H9 (cell line): ENCODE results near the gene H2BW1. TPM values are rescaled to one million over a fixed set of nuclear protein-coding genes. Genes with fewer than 3 reads are reported as not detected.

ENCODE experiments used
- DNase-seq: peaks from one replicate; pipeline ENCODE4 v3.0.0-alpha.2; 2017
- H2AFZ ChIP-seq: one replicate; pipeline ENCODE4 v1.6.1; 2013; ENCODE audit warnings: mild to moderate bottlenecking, low read length, control low read depth, moderate library complexity
- H2AK5ac ChIP-seq: 2 replicates; pipeline ENCODE4 v1.6.1; 2013; ENCODE audit warnings: low read length, control low read depth, mixed read lengths; ENCODE audit not compliant: insufficient read length
- H2BK120ac ChIP-seq: one replicate; pipeline ENCODE4 v1.6.1; 2013; ENCODE audit warnings: low read depth, mild to moderate bottlenecking, low read length, control low read depth, inconsistent platforms; ENCODE audit not compliant: poor library complexity, severe bottlenecking
- H2BK12ac ChIP-seq: 2 replicates; pipeline ENCODE4 v1.6.1; 2013; ENCODE audit warnings: low read length, control low read depth, mixed read lengths, low read depth; ENCODE audit not compliant: insufficient read length
- H2BK15ac ChIP-seq: 2 replicates; pipeline ENCODE4 v1.6.1; 2013; ENCODE audit warnings: low read depth, low read length, control low read depth
- H2BK20ac ChIP-seq: one replicate; pipeline ENCODE4 v1.6.1; 2013; ENCODE audit warnings: low read depth, mild to moderate bottlenecking, low read length, control low read depth, inconsistent platforms; ENCODE audit not compliant: poor library complexity, severe bottlenecking
- H2BK5ac ChIP-seq: 2 replicates; pipeline ENCODE4 v1.6.1; 2013; ENCODE audit warnings: low read length, control low read depth, mixed read lengths; ENCODE audit not compliant: insufficient read length
- H3K14ac ChIP-seq: 2 replicates; pipeline ENCODE4 v1.6.1; 2013; ENCODE audit warnings: low read length, control low read depth; ENCODE audit not compliant: insufficient read depth
- H3K18ac ChIP-seq: 2 replicates; pipeline ENCODE4 v1.6.1; 2013; ENCODE audit warnings: low read depth, mild to moderate bottlenecking, mixed read lengths, low read length, control low read depth; ENCODE audit not compliant: insufficient read length
- H3K23ac ChIP-seq: 2 replicates; pipeline ENCODE4 v1.6.1; 2013; ENCODE audit warnings: low read length, control low read depth, mixed read lengths, low read depth; ENCODE audit not compliant: insufficient read length
- H3K23me2 ChIP-seq: 2 replicates; pipeline ENCODE4 v1.6.1; 2013; ENCODE audit warnings: low read depth, mild to moderate bottlenecking, mixed read lengths, low read length, control low read depth; ENCODE audit not compliant: insufficient read length, poor library complexity, severe bottlenecking
- H3K27ac ChIP-seq: 2 replicates; pipeline ENCODE4 v1.5.1; 2013; ENCODE audit warnings: low read length, control low read depth, mixed read lengths, low read depth; ENCODE audit not compliant: insufficient read length
- H3K27me3 ChIP-seq: 2 replicates; pipeline ENCODE4 v1.6.1; 2013; ENCODE audit warnings: low read length, control low read depth, inconsistent platforms; ENCODE audit not compliant: insufficient read depth
- H3K4ac ChIP-seq: 2 replicates; pipeline ENCODE4 v1.6.1; 2013; ENCODE audit warnings: low read depth, mild to moderate bottlenecking, control low read depth, inconsistent platforms, low read length, moderate library complexity
- H3K4me1 ChIP-seq: 2 replicates; pipeline ENCODE4 v1.6.1; 2013; ENCODE audit warnings: low read length, control low read depth, inconsistent platforms; ENCODE audit not compliant: insufficient read depth
- H3K4me2 ChIP-seq: 2 replicates; pipeline ENCODE4 v1.6.1; 2013; ENCODE audit warnings: low read length, control low read depth, mixed read lengths; ENCODE audit not compliant: insufficient read length, insufficient read depth
- H3K56ac ChIP-seq: 2 replicates; pipeline ENCODE4 v1.6.1; 2013; ENCODE audit warnings: low read depth, mild to moderate bottlenecking, mixed read lengths, low read length, control low read depth; ENCODE audit not compliant: insufficient read length
- H3K79me1 ChIP-seq: 2 replicates; pipeline ENCODE4 v1.6.1; 2013; ENCODE audit warnings: low read depth, mild to moderate bottlenecking, moderate library complexity, low read length, control low read depth, inconsistent platforms; ENCODE audit not compliant: insufficient read depth, poor library complexity, severe bottlenecking
- H3K79me2 ChIP-seq: 2 replicates; pipeline ENCODE4 v1.6.1; 2013; ENCODE audit warnings: low read length, control low read depth, inconsistent platforms; ENCODE audit not compliant: insufficient read depth
- H3K9ac ChIP-seq: 2 replicates; pipeline ENCODE4 v1.6.1; 2013; ENCODE audit warnings: low read length, control low read depth, mixed read lengths; ENCODE audit not compliant: insufficient read length; ENCODE audit errors: extremely low read depth
- H3K9me3 ChIP-seq: one replicate; pipeline ENCODE4 v1.6.1; 2013; ENCODE audit warnings: low read depth, low read length, inconsistent platforms; ENCODE audit not compliant: control insufficient read depth
- H3T11ph ChIP-seq: one replicate; pipeline ENCODE4 v1.6.1; 2013; ENCODE audit warnings: mild to moderate bottlenecking, low read length, control low read depth, inconsistent platforms
- H4K20me1 ChIP-seq: one replicate; pipeline ENCODE4 v1.6.1; 2013; ENCODE audit not compliant: control insufficient read depth, insufficient read length, insufficient read depth
- H4K5ac ChIP-seq: 2 replicates; pipeline ENCODE4 v1.6.1; 2013; ENCODE audit warnings: low read depth, mild to moderate bottlenecking, mixed read lengths, low read length, control low read depth; ENCODE audit not compliant: insufficient read length
- H4K8ac ChIP-seq: replicated peaks from 2 replicates; pipeline ENCODE4 v1.6.1; 2013; ENCODE audit warnings: low read length, control low read depth, mixed read lengths, low read depth; ENCODE audit not compliant: insufficient read length
- H4K91ac ChIP-seq: 2 replicates; pipeline ENCODE4 v1.6.1; 2013; ENCODE audit warnings: low read depth, mild to moderate bottlenecking, moderate library complexity, mixed read lengths, low read length, control low read depth; ENCODE audit not compliant: insufficient read length
- H3K27ac Mint-ChIP-seq, 3 experiments: 2 replicates in 2 of 3; 3 replicates in 1 of 3; pipeline ENCODE4 v1.8.0; 2020 to 2021; ENCODE audit warnings: mixed read lengths in 3 of 3, mild to moderate bottlenecking in 1 of 3, moderate library complexity in 1 of 3
- H3K27me3 Mint-ChIP-seq: 2 replicates; pipeline ENCODE4 v1.8.0; 2021; ENCODE audit warnings: low read depth, mild to moderate bottlenecking, moderate library complexity, mixed read lengths
- H3K36me3 Mint-ChIP-seq, 3 experiments: 2 replicates in 2 of 3; 3 replicates in 1 of 3; pipeline ENCODE4 v1.8.0; 2020 to 2021; ENCODE audit warnings: low read depth in 3 of 3, mixed read lengths in 3 of 3; ENCODE audit not compliant: insufficient read depth in 1 of 3
- H3K4me1 Mint-ChIP-seq, 2 experiments: 2 replicates each; pipeline ENCODE4 v1.8.0; 2020; ENCODE audit warnings: mixed read lengths in 2 of 2
- H3K4me3 Mint-ChIP-seq, 2 experiments: 2 replicates in 1 of 2; 3 replicates in 1 of 2; pipeline ENCODE4 v1.8.0; 2020 to 2021; ENCODE audit warnings: mild to moderate bottlenecking in 2 of 2, mixed read lengths in 2 of 2, moderate library complexity in 1 of 2
- H3K9me3 Mint-ChIP-seq, 2 experiments: 2 replicates in 1 of 2; 3 replicates in 1 of 2; pipeline ENCODE4 v1.8.0; 2020; ENCODE audit warnings: mild to moderate bottlenecking in 2 of 2, mixed read lengths in 2 of 2, moderate library complexity in 1 of 2
- CTCF ChIP-seq: fragments of 200-600 bp; sonication (generic); conservative IDR thresholded peaks from 3 replicates; pipeline ENCODE4 v1.8.0; 2021; ENCODE audit warnings: antibody characterized with exemption, mild to moderate bottlenecking
- WGBS: extraction: QIAGEN DNeasy Blood & Tissue Kit; methylation state at CpG from one replicate; pipeline ENCODE4 v1.1.7; 2013; ENCODE audit warnings: missing lambda C conversion rate, low lambda C conversion rate, mixed read lengths; ENCODE audit not compliant: insufficient read length; ENCODE audit errors: extremely low coverage; 5-methylcytosine and 5-hydroxymethylcytosine counted together
- total RNA-seq: library from RNA; stranded (reverse); gene quantifications from 2 replicates; pipeline ENCODE4 v1.2.1, GENCODE V29; 2021

The H2BW1 gene
- total RNA-seq, 1 experiment from 2014 or later: 0.26 TPM

- Histone ChIP-seq H3K79me1 (no peaks in the 10 kb centered on the region), H3K9me3 (no peaks in the 10 kb centered on the region), H3T11ph (no peak overlapping the region), H4K91ac (no peak overlapping the region), H2AFZ (no peak overlapping the region), H3K4me1 (no peaks in the 10 kb centered on the region), H4K20me1 (no peaks in the 10 kb centered on the region), H4K5ac (no peak overlapping the region), H3K9ac (no peak overlapping the region), H2BK20ac (no peak overlapping the region), H3K18ac (no peak overlapping the region), H3K27me3 (no peaks in the 10 kb centered on the region), H3K4ac (no peak overlapping the region), H3K79me2 (no peaks in the 10 kb centered on the region), H4K8ac (no peak overlapping the region), H3K23me2 (no peaks in the 10 kb centered on the region), H2BK15ac (no peak overlapping the region), H3K4me2 (no peak overlapping the region), H2AK5ac (no peak overlapping the region), H3K23ac (no peak overlapping the region), H2BK120ac (no peak overlapping the region), H2BK5ac (no peak overlapping the region), H3K14ac (no peak overlapping the region), H3K56ac (no peak overlapping the region), H2BK12ac (no peak overlapping the region), H3K27ac (no peak overlapping the region)
- Mint-ChIP-seq H3K4me1 (no peaks in the 10 kb centered on the region), H3K27me3 (peaks cover 4% of the 10 kb centered on the region), H3K27ac (no peak overlapping the region), H3K4me3 (no peak overlapping the region), H3K36me3 (peaks cover 0 to 2% (median 0%) of the 10 kb centered on the region in 3 experiments; a peak in 1 of 7 replicates), H3K9me3 (peaks cover 0 to 69% of the 10 kb centered on the region in 2 experiments; a peak in 3 of 5 replicates)
- no peak for TF ChIP-seq CTCF
- DNase-seq: no peak
- no CpG with 5 or more reads among the region's 24 CpGs for WGBS
Measured at GRCh38 chrX:104013158-104013557, 350 bp downstream of the H2BW1 start.
